Fibroblast of villous mesenchyme (primary cell): ENCODE data around the gene PARD6G. TPM values are rescaled to one million over a fixed set of nuclear protein-coding genes. Genes with fewer than 3 reads are reported as not detected.

Source experiments
- DNase-seq: peaks from one replicate; pipeline ENCODE4 v3.0.0-alpha.2; 2010; ENCODE audit warnings: low read depth
- H3K4me3 ChIP-seq: 2 replicates; pipeline ENCODE4 v1.5.1; 2011; ENCODE audit warnings: low read depth, mild to moderate bottlenecking, low read length
- CTCF ChIP-seq: IDR thresholded peaks from 2 replicates; pipeline ENCODE4 v1.5.1; 2012; ENCODE audit warnings: low read depth, mild to moderate bottlenecking, low read length; ENCODE audit not compliant: insufficient read depth
- total RNA-seq: library from RNA; depleted of rRNA; stranded (reverse); fragments of >200 nt; gene quantifications from 2 replicates; pipeline ENCODE4 v1.2.3, GENCODE V29; 2012

PARD6G gene
- total RNA-seq, 1 donor = 1.7 TPM

DNA sequence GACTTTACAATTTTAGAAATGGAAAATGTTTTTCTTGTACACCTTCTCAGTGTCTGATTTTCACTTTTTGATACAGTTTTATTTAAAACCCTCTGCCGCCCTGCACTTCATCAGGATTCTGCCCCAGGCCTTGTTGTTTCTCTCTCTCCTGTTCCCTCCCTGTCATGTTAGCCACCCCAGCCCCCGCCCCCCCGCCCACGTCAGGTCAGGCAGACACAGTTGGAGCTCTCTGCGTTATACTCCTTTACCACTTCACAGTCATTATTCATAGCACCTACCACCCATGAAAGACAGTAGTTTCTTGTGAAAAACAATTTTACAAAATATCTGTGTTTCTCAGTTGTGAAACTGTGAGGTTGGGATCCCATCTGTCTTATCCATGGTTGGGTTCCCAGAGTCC, 116.8 kb downstream of the PARD6G start:
- TF ChIP-seq CTCF = no peak
- DNase-seq = no peak

GRCh38 chr18:80129672-80130367, 117.5 kb downstream of the PARD6G start:
- no peak for TF ChIP-seq CTCF
- DNase-seq = no peak
- no peak overlapping the region for H3K4me3 ChIP-seq

More for the DNA sequence above, 116.8 kb downstream of the PARD6G start:
- H3K4me3 ChIP-seq = no peak overlapping the region

DNA sequence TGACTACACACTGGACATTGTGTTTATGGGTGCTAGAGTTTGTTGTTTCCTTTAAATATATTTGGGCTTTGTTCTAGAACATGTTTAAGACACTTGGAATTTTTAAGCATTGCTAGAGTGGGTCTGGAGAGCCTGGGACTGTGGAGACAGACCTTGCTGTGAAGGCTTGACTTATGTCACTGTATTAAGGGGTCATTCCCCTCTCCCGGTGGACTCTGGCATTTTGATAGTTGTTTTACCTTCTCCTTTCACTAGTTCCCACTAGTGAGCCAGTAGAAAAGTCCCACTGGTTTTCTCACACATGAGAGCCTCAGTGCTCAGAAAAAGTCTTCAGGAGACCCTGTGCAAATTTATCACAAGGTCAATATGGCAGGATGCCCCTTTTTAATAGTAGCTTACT, 119.7 kb downstream of the PARD6G start:
- TF ChIP-seq CTCF = no peak
- H3K4me3 ChIP-seq = no peak overlapping the region
- DNase-seq = no peak

DNA sequence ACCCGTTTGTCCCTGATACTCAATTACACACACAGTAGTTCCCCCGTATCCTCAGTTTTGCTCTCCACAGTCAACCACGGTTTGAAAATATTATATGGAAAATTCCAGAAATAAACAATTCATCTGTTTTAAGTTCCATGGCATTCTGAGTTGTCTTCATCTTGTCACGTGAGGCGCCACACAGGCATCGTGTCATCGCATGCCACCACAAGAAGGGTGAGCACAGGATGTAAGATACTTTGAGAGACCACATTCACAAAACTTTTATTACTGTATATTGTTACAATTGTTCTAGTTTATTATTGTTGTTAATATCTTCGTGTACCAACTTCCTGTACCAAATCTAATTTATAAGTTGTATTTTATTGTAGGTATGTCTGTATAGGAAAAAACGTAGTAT, 120.5 kb downstream of the PARD6G start:
- H3K4me3 ChIP-seq = no peak overlapping the region
- no peak for TF ChIP-seq CTCF

DNA sequence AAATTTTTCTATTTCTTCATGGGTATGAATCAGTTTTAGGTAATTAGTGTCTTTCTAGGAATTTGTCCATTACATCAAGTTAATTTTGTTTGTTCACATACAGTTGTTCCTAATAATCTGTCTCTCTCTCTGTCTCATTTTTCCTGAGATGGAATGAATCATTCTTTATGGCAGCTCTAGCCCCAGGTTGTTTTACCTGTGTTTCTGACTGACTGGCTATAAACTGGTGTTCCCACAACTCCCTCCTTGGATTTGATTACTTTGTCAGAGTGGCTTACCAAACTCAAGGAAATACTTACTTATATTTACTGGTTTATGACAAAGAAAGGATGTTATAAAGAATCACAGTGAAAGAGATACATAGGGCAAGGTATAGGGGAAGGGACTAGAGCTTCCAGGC, 123.2 kb downstream of the PARD6G start:
- no peak for TF ChIP-seq CTCF
- no peak overlapping the region for H3K4me3 ChIP-seq
- DNase-seq = no peak

More for the DNA sequence above, 120.5 kb downstream of the PARD6G start:
- no peak for DNase-seq

DNA sequence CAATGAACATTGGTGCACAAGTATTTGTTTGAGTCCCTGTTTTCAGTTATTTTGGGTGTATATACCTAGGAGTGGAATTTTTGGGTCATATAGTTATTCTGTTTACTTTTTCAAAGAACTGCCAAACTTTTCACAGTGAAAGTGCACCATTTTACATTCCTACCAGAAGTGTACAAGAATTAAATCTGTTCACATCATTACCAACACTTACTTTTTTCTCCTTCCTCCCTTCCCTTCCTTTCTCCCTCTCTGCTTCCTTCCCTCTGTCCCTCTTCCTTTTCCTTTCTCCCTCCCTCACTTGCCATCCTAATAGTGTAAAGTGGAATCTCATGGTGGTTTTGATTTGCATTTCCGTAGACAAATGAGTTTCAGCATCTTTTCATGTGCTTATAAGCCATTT, 126.4 kb downstream of the PARD6G start:
- DNase-seq = no peak
- no peak overlapping the region for H3K4me3 ChIP-seq
- no peak for TF ChIP-seq CTCF

DNA sequence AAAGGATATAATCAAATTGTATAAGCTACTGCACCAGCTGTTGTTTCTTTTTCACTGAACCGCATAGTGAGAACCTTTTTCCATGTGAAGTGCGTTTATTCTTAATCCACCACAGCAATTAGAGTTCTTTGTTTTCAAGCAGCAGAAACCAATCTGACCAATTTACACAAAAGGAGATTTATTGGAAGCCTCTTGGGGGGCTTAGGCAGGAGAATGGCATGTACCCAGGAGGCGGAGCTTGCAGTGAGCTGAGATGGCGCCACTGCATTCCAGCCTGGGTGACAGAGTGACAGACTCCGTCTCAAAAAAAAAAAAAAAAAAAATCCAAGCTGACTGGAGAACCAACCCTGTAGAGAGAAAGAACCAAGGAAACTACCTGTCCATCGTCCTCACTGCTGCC, 128.2 kb downstream of the PARD6G start:
- no peak overlapping the region for H3K4me3 ChIP-seq
- TF ChIP-seq CTCF = no peak
- no peak for DNase-seq
